Measurements from ENCODE around the gene AJUBA.

AJUBA gene

GRCh38 chr14:22977434-22977683, 5.0 kb downstream of the AJUBA start:
- no peak for TF ChIP-seq CTCF (IDR thresholded peaks at IDR 0.05)
- Histone ChIP-seq H3K4me1 (peaks cover 8 to 57% (median 41%) of the 10 kb centered on the region in 4 donors), H3K4me3 (no peak overlapping the region), H3K9me3 (no peaks in the 10 kb centered on the region), H3K27ac (peak overlapping the region; percentile 84 to 87), H3K27me3 (no peaks in the 10 kb centered on the region), H3K36me3 (peaks cover 1 to 24% (median 7%) of the 10 kb centered on the region in 3 donors)
- intact Hi-C loops (cut with DNase I; ENCODE audit: low total_unique reads) = no loop called here
- no peak for DNase-seq

GRCh38 chr14:22976620-22977433, 5.5 kb downstream of the AJUBA start:
- Histone ChIP-seq H3K9me3 (no peaks in the 10 kb centered on the region), H3K36me3 (peaks cover 5 to 28% (median 7%) of the 10 kb centered on the region in 3 donors), H3K27ac (peak overlapping the region; percentile 84 to 87), H3K4me1 (peaks cover 8 to 56% (median 41%) of the 10 kb centered on the region in 4 donors), H3K4me3 (no peak overlapping the region), H3K27me3 (no peaks in the 10 kb centered on the region)
- no peak for DNase-seq
- intact Hi-C loops (cut with DNase I; ENCODE audit: low total_unique reads) = no loop called here
- TF ChIP-seq CTCF (IDR thresholded peaks at IDR 0.05) = no peak

GRCh38 chr14:22974530-22975313, 7.6 kb downstream of the AJUBA start:
- Histone ChIP-seq H3K27ac (no peak overlapping the region), H3K27me3 (no peaks in the 10 kb centered on the region), H3K36me3 (peaks cover 5 to 28% (median 7%) of the 10 kb centered on the region in 3 donors), H3K9me3 (no peaks in the 10 kb centered on the region), H3K4me3 (no peak overlapping the region), H3K4me1 (peaks cover 8 to 36% (median 33%) of the 10 kb centered on the region in 4 donors)
- intact Hi-C loops (cut with DNase I; ENCODE audit: low total_unique reads) = no loop called here
- no peak for DNase-seq
- TF ChIP-seq CTCF (IDR thresholded peaks at IDR 0.05) = no peak

- no peak for DNase-seq
- intact Hi-C loops (cut with DNase I; ENCODE audit: low total_unique reads) = no loop called here
- Histone ChIP-seq H3K36me3 (peaks cover 5 to 37% (median 7%) of the 10 kb centered on the region in 3 donors), H3K4me1 (peaks cover 0 to 31% (median 21%) of the 10 kb centered on the region in 4 donors), H3K9me3 (no peaks in the 10 kb centered on the region), H3K27me3 (no peaks in the 10 kb centered on the region), H3K4me3 (no peak overlapping the region), H3K27ac (peak overlapping the region in 1 of 2 donors; percentile 7)
- peak; percentile 81 to 82 for TF ChIP-seq CTCF (IDR thresholded peaks at IDR 0.05)
Measured at GRCh38 chr14:22973217-22974032, 8.9 kb downstream of the AJUBA start.

- DNase-seq = no peak
- Histone ChIP-seq H3K36me3 (peaks cover 5 to 37% (median 7%) of the 10 kb centered on the region in 3 donors), H3K9me3 (no peaks in the 10 kb centered on the region), H3K4me3 (no peak overlapping the region), H3K4me1 (peaks cover 0 to 21% (median 11%) of the 10 kb centered on the region in 4 donors), H3K27ac (no peak overlapping the region), H3K27me3 (no peaks in the 10 kb centered on the region)
- intact Hi-C loops (cut with DNase I; ENCODE audit: low total_unique reads) = no loop called here
- TF ChIP-seq CTCF (IDR thresholded peaks at IDR 0.05) = no peak
Measured at GRCh38 chr14:22972313-22972930, 9.9 kb downstream of the AJUBA start.

Measured in tibial artery (tissue), 4 donors.